ENCODE data around the gene ZDHHC20.

ZDHHC20 gene

GRCh38 chr13:21365574-21365973 lies 93.5 kb downstream of the ZDHHC20 start:
- FAIRE-seq (no peak), DNase-seq (ENCODE audit: extremely low spot score, insufficient read length, low read depth) (no peak)

GRCh38 chr13:21364916-21365315 lies 94.2 kb downstream of the ZDHHC20 start:
- FAIRE-seq = no peak
- DNase-seq (ENCODE audit: extremely low spot score, insufficient read length, low read depth) = no peak

GRCh38 chr13:21364357-21364756 lies 94.7 kb downstream of the ZDHHC20 start:
- DNase-seq (ENCODE audit: extremely low spot score, insufficient read length, low read depth) = no peak
- FAIRE-seq = no peak

GRCh38 chr13:21362741-21363140 lies 96.4 kb downstream of the ZDHHC20 start:
- FAIRE-seq (no peak), DNase-seq (ENCODE audit: extremely low spot score, insufficient read length, low read depth) (no peak)

GRCh38 chr13:21361706-21362105 lies 97.4 kb downstream of the ZDHHC20 start:
- no peak for DNase-seq (ENCODE audit: extremely low spot score, insufficient read length, low read depth)
- FAIRE-seq = no peak

GRCh38 chr13:21361123-21361522 lies 98.0 kb downstream of the ZDHHC20 start:
- DNase-seq (ENCODE audit: extremely low spot score, insufficient read length, low read depth) = no peak
- FAIRE-seq = no peak

GRCh38 chr13:21360463-21360862 lies 98.6 kb downstream of the ZDHHC20 start:
- no peak for FAIRE-seq
- no peak for DNase-seq (ENCODE audit: extremely low spot score, insufficient read length, low read depth)

GRCh38 chr13:21359855-21360254 lies 99.2 kb downstream of the ZDHHC20 start:
- DNase-seq (ENCODE audit: extremely low spot score, insufficient read length, low read depth) (no peak), FAIRE-seq (no peak)

- DNase-seq (ENCODE audit: extremely low spot score, insufficient read length, low read depth) (no peak), FAIRE-seq (no peak)
Observed at GRCh38 chr13:21355304-21355703, 103.8 kb downstream of the ZDHHC20 start.

- FAIRE-seq (no peak), DNase-seq (ENCODE audit: extremely low spot score, insufficient read length, low read depth) (no peak)
Observed at GRCh38 chr13:21354721-21355120, 104.4 kb downstream of the ZDHHC20 start.

GRCh38 chr13:21348488-21349120 lies 110.5 kb downstream of the ZDHHC20 start:
- FAIRE-seq (no peak), DNase-seq (ENCODE audit: extremely low spot score, insufficient read length, low read depth) (no peak)

GRCh38 chr13:21347753-21348318 lies 111.3 kb downstream of the ZDHHC20 start:
- DNase-seq (ENCODE audit: extremely low spot score, insufficient read length, low read depth) = no peak
- no peak for FAIRE-seq

- FAIRE-seq (peak; percentile 89), DNase-seq (ENCODE audit: extremely low spot score, insufficient read length, low read depth) (no peak)
Observed at GRCh38 chr13:21344662-21345176, 114.4 kb downstream of the ZDHHC20 start.

GRCh38 chr13:21343659-21344058 lies 115.4 kb downstream of the ZDHHC20 start:
- DNase-seq (ENCODE audit: extremely low spot score, insufficient read length, low read depth) (no peak), FAIRE-seq (peak; percentile 31)

- DNase-seq (ENCODE audit: extremely low spot score, insufficient read length, low read depth) (no peak), FAIRE-seq (no peak)
Observed at GRCh38 chr13:21342699-21343442, 116.2 kb downstream of the ZDHHC20 start.

- DNase-seq (ENCODE audit: extremely low spot score, insufficient read length, low read depth) = no peak
Observed at GRCh38 chr13:21341637-21342422, 117.3 kb downstream of the ZDHHC20 start.

GRCh38 chr13:21338639-21339278 lies 120.3 kb downstream of the ZDHHC20 start:
- no peak for DNase-seq (ENCODE audit: extremely low spot score, insufficient read length, low read depth)
- FAIRE-seq = no peak

More at GRCh38 chr13:21341637-21342422, 117.3 kb downstream of the ZDHHC20 start:
- FAIRE-seq = no peak

GRCh38 chr13:21338156-21338555 lies 120.9 kb downstream of the ZDHHC20 start:
- DNase-seq (ENCODE audit: extremely low spot score, insufficient read length, low read depth) = no peak
- no peak for FAIRE-seq

GRCh38 chr13:21336609-21337349 lies 122.3 kb downstream of the ZDHHC20 start:
- no peak for FAIRE-seq
- DNase-seq (ENCODE audit: extremely low spot score, insufficient read length, low read depth) = no peak

Data from GM18507 (cell line).